GM03348 (cell line): Measurements from ENCODE around the gene MS4A10.

Experiments
- DNase-seq: peaks from one replicate; pipeline ENCODE4 v3.0.0; 2012; ENCODE audit warnings: low spot score

Gene MS4A10

DNA sequence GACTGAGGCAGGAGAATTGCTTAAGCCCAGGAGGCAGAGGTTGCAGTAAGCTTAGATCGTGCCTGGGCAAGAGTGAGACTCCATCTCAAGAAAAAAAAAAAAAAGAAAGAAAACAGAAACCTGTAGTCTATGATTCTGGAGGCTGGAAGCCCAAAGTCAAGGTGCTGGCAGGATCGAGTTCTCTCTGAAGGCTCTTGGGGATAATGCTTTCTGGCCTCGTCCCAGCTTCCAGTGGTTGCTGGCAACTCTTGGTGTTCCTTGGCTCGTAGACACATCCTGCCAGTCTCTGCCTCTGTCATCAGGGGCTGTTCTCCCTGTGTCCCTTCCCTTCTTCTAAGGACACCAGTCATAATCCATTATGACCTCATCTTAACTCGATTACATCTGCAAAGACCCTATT lies 40.0 kb downstream of the MS4A10 start:
- DNase-seq = no peak

DNA sequence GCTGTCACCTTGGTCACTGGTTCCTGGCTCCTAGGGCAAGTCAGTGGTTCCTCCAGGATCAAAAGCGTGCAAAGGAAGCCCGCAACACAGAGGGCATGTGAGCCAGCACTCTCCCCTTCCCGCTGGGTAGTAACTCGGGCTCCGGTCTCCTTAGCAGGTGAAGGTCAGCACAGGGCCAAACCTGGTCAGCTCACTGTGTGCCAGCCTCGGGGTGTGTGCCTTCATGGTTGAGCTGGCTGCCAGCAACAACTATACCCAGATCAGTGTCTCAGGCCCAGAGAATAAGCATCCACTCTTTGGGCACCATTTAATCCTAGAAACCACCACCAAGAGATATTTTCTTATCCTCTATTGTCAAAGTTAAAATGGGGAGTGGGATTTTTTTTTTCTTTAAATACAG lies 40.7 kb downstream of the MS4A10 start:
- no peak for DNase-seq

DNA sequence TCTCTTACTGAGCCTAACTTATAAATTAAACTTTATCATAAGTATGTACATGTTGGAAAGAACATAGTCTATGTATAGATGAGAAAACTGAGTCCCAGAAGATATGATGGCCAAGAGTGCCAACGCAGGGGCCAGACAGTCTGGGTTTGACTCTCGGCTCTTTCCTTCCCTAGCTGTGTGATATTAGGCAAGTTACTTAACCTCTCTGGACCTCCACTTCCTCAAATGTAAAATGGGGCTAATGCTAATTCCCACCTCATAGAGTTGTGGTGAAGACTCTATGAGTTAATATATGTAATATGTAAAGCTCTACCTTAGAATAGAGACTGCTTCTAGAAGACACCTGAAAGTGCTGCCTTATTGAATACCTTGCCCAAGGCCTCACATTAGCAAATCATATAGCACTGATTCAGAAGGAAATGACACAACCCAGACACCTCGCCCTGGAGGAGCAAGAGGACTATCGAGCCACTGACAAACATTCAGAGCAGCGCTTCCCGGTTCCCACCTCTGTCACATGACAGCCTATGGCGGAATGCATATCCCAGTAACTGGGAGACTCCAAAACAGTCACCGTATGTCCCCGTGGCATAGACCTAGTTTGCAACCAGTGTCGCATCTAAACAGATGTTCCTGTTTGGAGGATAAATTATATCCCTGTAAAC lies 45.5 kb downstream of the MS4A10 start:
- DNase-seq = no peak

DNA sequence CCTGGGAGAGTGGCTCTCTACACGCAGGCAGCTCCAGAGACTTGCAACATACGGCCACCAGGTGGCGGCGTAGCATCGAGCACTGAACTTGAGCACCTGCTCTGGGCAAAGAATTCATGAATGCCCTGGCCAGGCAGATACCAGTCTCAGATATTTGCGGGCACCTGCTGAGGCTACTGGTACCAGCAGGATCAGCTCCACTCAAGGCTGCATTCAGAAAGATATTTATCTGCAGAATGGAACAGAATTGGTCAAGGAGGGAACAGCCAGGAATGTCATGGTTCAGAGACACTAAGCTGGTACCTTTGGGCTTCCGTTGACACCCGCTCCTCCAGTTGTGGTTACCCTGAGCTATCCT lies 46.0 kb downstream of the MS4A10 start:
- DNase-seq = peak; percentile 88

DNA sequence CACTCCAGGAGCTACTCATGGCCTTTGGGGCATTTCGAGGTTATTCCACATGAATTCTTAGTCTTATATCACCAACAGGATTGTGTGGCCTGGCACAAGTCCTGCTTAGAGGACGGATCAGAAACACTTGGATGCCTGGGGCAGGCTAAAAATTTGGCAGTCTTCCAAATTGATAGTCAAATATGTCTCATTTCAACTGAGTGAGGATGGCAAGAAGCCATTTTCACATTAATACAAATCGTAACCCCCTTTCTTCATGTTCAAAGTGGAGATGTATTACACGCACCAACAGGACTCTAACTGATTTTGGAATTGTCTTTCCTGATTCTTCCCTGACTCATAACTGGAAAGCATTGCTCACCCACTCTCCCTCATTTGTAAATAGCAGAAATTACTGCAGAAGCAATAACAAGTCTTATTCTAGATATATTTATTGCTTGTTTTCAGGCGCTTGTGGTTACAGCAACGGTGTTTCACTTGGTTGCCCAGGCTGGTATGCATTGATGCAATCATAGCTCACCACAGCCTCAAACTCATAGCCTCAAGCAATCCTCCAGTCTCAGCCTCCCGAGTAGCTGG lies 46.5 kb downstream of the MS4A10 start:
- DNase-seq = no peak

DNA sequence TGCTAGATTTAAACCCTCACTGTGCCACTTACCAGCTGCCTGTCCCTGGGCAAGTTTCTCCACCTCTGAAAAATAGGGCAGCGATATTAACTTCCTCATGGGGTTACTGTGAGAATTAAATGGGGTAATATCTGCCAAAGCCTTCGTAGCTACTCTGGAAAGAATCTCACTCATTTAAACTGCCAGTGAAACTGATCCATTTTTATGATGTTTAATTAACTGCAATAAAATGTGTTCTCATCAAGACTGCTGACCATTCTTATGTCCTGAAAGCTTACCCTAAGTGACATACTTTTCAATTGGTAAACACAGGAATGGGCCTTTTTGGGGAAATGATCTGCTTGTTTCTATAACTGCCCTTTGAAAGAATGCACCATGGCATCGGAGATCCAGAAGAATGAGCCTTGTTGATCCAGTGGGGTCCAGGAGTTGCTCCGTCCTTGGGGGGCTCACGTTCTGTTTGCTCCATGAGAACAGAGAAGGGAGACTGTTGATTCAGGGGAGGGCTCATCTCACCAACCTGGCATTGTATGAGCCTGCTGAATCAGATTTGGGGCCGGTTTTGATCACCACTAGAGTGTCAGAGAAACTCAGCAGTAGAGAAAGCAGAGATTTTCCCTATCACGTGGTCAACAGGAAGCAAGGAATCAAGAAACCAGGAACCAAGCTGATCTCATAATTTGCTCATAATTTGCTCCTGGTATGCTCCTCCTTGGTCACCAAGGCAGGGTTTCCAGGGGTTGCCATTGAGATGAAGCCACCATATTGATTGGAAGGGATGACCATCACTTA lies 49.8 kb downstream of the MS4A10 start:
- no peak for DNase-seq

DNA sequence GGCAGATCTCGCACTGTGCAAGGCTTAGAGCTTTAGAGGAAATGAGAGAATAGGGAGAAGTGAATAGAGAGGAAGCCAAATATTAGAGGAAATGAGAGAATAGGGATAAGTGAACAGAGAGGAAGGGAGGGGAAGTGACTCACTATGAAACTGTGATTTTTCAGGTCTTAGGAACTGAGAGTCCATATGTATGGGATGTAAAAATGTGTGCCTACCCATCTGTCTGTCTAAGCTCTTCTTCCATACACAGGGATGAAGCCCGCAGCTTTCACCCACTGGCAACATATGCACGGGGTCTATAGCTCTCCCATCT lies 50.4 kb downstream of the MS4A10 start:
- DNase-seq = no peak

DNA sequence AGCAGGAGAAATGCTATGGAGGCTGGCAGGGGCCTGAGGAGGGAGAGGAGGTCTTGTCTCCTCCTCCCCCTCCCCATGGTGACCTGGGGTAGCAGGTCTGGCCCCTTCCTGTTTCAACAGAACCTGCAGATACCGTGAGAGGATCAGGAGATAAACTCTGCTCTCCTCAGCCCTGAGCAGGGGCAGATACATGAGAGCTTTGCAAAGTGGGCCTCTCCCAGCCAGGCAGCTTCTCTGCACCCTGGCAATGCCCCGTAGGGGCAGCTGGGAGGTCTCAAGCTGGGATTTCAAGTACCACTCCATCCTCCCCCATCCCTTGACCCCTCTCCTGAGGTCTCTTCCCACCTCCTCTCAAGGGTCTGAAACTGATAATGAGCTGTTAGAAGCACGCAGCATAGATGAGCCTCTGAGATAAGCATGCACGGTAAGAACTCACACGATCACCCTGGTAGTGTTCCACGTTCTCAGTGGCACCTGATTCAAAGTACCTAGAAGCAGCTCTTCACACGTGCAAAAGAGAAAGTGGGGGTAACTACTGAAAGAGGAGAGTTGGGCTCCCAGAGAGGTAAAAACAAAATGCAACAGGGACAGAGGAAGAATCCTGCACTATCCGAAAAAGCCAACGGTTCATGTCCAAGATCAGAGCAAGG lies 51.9 kb downstream of the MS4A10 start:
- DNase-seq = no peak

DNA sequence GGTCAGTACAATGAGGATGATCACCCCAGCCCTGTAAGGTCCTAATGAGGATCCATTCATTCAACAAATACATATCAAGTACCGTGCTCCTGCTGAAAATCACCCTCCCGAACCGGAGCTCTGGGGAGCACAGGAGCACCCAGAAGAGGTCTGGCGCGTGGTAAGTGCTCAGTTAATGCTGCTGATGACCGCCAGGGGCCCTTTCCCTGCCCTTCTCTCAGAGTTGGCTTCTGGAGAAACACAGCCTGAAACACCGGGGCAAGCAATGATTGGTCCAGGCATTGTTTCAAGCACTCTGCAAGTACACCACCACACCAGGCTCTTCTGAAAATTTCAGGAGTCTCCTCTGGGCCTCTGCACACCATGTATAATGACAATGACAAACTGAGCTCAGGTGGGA lies 53.0 kb downstream of the MS4A10 start:
- DNase-seq = no peak

DNA sequence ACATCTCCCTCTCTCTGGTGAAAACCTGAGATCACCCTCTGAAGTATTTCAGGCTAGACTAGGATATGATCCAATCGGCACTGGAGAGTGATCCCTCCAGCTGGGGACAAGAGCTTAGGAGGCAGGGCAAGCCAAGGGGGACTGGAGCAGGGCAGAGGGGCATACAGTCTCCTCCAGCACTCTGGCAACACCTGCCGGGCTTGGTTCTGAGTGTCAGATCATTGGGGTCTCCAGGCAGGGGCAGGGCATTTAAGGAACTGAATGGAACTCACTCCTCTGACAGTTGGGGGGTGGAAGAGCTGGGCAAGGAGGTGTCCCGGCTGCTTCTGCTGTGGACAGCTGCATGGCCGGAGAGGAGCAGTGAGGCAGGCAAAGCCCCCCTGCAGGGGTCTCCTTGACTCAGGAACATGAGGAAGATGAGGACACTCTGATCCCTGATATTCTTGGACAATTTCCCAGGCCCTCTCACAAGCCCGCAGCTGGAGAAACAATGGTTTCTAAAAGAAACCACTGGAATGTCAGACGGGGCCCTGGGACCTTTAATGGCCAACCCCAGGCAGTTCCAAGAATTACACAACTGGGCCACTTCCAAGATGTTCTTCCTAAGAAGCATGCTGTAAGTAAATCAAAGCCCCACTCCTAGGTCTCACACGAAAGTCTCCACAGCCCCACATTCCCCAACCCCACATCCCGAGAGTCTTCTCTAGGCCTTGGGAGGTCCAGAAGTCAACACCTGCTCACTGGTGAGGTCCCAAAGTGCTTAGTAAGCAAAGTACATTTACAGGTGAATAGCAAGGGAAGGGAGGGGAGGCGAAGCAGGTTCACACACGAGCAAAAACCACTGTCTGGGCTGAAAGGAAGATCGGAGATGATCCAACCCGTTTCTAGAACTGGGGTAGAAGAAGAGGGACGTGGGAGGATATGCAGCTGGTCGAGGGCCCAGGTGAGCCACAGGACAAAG lies 55.6 kb downstream of the MS4A10 start:
- peak; percentile 93 for DNase-seq

DNA sequence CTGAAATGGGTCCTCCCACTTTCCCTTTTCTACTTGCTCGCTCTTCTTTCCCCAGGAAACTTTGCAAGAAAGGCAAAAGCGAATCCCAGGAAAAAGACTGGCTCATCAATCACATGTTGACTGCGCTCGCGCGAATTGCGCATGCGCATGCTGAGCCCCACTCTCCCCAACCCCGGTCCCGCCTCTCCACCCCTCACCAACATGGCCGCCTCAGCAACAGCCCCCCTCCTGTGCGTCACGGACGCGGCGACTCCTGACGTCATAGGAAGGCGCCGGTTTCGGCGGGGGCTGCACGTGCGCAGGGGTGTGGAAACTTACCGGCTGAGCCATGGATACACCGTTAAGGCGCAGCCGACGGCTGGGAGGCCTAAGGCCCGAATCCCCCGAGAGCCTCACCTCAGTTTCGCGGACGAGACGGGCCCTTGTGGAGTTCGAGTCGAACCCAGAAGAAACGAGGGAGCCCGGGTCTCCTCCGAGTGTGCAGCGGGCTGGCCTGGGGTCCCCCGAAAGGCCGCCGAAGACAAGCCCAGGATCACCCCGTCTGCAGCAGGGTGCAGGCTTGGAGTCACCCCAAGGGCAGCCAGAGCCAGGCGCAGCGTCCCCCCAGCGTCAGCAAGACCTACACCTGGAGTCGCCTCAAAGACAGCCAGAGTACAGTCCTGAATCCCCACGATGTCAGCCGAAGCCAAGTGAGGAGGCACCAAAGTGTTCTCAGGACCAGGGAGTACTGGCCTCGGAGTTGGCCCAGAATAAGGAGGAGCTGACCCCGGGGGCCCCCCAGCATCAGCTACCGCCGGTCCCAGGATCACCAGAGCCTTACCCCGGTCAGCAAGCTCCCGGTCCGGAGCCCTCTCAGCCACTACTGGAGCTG lies 56.9 kb downstream of the MS4A10 start, which contains the start of gene CCDC86:
TSS of gene CCDC86 (plus strand) at position 317 of the 871 bp plus-strand sequence. CDS start at position 329, 12 bp downstream.
- DNase-seq = peak; percentile 100

DNA sequence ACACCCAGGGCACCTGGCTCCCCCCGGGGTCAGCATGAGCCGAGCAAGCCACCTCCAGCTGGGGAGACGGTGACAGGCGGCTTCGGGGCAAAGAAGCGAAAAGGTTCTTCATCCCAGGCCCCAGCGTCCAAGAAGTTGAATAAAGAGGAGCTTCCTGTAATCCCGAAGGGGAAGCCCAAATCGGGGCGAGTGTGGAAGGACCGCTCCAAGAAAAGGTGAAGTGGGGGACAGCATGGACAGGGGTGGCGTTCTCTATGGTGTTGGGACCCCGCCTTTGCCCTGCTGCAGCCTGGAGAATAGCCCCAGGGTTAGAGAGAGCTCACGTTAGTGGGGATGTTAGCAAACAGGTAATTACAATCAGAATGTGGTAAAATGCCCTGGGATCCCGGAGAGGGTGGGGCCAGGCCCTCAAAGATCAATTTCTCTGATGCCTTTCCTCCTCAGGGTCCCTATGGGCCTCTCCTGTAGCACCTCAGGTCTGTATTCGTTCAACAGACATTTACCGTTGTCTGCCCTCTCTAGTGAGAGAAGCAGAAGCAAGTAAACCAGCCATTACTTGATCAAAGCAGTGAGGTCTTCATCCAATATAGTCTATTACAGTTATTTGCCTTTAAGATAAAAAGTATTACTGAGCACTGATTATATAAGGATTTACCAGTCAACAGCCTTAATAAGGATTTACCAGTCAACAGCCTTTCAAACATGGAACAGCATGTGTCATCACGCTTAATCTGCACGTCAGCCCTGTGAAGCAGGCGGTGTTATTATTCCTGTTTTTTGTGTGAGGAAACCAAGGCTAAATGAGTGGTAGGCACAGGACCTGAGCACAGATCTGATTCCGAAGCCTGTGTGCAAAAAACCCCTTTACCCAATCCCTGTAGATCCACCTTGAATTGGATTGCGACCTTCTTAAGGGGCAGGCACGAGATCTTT lies 57.8 kb downstream of the MS4A10 start:
- DNase-seq = no peak

DNA sequence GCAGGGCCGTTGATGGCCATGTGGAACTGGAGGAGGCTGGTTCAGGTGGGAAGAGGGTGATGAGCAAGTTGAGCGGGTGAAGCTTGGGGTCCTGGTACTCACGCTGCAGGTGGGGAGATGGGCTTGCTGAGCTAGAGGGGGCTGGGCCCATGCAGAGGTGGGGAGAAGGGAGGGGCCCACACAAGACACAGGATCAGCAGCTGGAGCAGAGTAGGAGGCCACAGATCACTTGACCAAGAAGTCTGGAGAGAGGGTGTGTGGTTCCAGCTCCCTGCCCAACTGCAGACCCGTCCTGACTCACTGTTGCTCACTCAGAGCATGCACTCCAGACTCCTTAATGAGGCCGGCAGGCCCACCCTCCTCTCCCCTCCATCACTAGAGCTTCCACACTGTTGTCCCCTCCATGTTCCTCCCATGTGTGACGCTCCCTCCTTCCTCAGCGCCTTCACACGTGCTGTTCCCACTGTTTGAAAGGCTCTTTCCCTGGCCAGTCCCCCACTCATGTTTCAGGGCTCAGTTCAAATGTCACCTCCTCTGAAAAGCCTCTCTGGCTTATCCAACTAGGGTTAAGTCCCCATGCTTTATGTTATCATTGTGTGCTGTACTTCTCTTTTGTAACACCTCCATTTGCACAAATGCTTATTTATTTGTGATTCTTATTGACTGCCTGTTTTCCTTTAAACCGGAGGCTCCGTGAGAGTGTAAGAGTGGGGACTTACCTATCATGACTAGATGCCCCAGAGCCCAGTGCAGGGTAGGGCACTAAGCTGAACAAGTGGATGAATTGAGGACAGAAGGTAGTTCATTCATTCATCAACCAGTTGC lies 59.1 kb downstream of the MS4A10 start:
- DNase-seq = peak; percentile 39

DNA sequence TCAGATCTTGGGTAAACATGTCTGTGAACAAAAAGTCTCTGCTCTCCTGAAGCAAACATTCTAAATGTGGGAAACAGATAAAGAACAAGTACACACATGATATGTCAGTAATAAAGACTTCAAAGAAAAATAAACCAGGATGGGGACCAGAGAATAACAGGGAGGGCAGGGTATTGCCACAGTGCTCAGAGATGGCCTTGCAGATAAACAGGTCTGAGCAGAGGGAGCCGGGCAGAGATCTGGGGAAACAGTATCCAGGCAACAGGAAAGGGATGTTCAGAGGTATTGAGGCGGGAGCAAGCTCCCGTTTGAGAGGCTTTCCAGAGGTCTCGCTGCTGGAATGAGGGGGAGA lies 59.7 kb downstream of the MS4A10 start:
- DNase-seq = no peak

DNA sequence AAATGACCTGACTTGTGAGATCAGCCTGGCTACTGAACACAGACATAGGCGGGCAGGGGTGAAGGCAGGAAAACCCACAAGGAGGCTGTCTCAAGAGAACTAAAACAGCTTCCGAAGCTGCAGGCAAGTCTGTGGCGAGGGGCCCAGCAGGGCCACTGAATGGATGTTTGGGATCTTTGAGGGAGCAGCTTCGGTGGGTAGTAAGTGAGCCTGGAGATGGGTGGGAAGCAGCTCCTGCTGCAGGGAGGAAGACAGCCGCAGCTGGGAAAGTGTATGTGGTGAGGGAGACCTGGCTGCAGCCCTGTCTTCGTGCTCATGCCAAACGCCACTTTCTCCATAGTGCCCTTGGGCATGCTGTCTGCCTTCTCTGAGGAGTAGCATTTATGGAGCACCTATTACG lies 60.2 kb downstream of the MS4A10 start:
- DNase-seq = no peak

DNA sequence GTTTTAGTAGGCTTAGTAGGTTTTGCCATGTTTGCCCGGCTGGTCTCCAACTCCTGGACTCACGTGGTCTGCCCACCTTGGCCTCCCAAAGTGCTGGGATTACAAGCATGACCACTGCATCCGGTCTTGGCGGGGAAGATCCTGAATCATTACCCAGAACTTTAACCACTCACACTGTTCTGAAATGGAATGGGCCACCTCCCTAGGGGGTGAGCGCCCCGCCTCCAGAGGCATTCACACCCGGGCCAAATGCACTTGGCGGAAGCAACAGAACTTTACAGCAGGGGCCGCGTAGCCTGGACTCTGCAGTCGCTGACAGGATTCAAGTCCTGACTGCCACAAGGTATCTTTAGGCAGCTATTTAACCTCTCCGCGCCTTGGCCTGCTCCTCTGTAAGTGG lies 62.1 kb downstream of the MS4A10 start:
- DNase-seq = no peak

DNA sequence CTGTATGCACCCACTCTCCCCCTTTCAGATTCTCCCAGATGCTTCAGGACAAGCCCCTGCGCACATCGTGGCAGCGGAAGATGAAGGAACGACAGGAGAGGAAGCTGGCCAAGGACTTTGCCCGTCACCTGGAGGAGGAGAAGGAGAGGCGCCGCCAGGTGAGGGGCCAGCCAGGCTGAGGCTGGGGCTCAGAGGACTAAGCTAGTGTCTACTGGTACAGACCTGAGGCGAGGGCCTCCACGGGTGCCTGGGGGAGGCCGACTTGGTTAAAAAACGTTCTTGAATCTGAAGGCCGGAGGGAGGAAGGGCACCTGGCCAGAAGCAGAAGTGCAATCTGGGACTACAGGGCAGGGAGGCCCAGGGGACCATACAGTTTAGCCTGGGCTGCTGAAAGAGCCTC lies 62.8 kb downstream of the MS4A10 start:
- no peak for DNase-seq

DNA sequence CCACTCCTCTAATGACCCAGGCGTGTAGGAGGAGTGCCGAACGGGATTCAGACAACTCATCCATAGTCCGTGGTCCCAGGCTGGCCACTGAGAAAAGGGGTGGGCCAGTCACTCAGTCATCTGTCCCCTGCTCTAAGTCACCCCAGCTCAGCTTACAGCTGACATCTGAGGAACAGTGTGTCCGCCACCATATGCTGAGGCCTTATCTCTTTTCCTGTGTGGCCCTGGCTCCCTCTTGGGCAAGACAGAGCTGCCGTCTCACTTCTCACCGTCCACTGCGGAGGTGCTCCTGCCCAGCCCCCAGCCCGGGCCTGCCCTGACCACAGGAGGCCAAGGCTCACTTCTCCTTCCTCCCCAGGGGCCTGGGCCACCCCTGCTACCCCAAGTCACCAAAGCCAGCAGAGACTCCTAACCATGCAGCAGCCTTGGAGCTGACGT lies 63.6 kb downstream of the MS4A10 start:
- no peak for DNase-seq
